ENCODE results near the gene NRCAM.

DNA sequence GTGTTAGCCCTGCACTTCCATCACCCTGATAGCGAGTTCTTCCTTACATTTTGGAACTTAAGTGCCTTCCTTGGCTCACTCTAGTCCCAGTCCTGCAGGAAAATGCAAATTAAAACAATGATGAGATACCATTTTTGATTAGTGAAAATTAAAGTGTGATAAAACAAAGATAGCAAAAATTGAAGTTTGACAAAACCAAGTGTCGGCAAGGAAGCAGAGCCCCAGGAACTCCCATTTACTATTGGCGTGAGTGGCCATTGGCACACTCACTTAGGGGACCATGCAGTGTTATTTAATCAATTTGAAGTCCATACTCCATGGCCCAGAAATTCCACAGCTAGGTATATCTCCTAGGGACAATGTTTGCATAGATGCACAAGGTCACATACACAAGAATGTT lies 354.5 kb downstream of the NRCAM start:
- TF ChIP-seq, protein P1, sequence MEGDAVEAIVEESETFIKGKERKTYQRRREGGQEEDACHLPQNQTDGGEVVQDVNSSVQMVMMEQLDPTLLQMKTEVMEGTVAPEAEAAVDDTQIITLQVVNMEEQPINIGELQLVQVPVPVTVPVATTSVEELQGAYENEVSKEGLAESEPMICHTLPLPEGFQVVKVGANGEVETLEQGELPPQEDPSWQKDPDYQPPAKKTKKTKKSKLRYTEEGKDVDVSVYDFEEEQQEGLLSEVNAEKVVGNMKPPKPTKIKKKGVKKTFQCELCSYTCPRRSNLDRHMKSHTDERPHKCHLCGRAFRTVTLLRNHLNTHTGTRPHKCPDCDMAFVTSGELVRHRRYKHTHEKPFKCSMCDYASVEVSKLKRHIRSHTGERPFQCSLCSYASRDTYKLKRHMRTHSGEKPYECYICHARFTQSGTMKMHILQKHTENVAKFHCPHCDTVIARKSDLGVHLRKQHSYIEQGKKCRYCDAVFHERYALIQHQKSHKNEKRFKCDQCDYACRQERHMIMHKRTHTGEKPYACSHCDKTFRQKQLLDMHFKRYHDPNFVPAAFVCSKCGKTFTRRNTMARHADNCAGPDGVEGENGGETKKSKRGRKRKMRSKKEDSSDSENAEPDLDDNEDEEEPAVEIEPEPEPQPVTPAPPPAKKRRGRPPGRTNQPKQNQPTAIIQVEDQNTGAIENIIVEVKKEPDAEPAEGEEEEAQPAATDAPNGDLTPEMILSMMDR (conservative IDR thresholded peaks at IDR 0.05 in 1 of 2, IDR thresholded peaks at IDR 0.05 in 1 of 2; ENCODE audit: extremely low read depth in 1 of 2, insufficient read depth in 1 of 2, low read depth in 1 of 2, low read length in 2 of 2) = no peak
- no peak for TF ChIP-seq EZH2 (IDR thresholded peaks at IDR 0.05; ENCODE audit: borderline replicate concordance, low read length)

All from mammary epithelial cell (primary cell).